Ishikawa (cell line): Measurements from ENCODE around the gene EIF2A.

Experiments used
- CEBPB ChIP-seq: IDR thresholded peaks from 2 replicates; pipeline ENCODE4 v1.6.1; 2012
- CREB1 ChIP-seq: IDR thresholded peaks from 2 replicates; pipeline ENCODE4 v1.6.1; 2012; ENCODE audit warnings: low read depth
- EGR1 ChIP-seq: IDR thresholded peaks from 2 replicates; pipeline ENCODE4 v1.6.1; 2012
- EP300 ChIP-seq: IDR thresholded peaks from 2 replicates; pipeline ENCODE4 v1.6.1; 2012; ENCODE audit warnings: borderline replicate concordance
- FOXM1 ChIP-seq: IDR thresholded peaks from 2 replicates; pipeline ENCODE4 v1.6.1; 2012; ENCODE audit warnings: low read depth, borderline replicate concordance
- MAX ChIP-seq: IDR thresholded peaks from 2 replicates; pipeline ENCODE4 v1.6.1; 2012
- NFIC ChIP-seq: IDR thresholded peaks from 2 replicates; pipeline ENCODE4 v1.6.1; 2012
- RAD21 ChIP-seq: IDR thresholded peaks from 2 replicates; pipeline ENCODE4 v1.6.1; 2012; ENCODE audit warnings: low read depth
- REST ChIP-seq: IDR thresholded peaks from 2 replicates; pipeline ENCODE4 v1.6.1; 2012; ENCODE audit warnings: low read depth, mild to moderate bottlenecking
- TAF1 ChIP-seq: IDR thresholded peaks from 2 replicates; pipeline ENCODE4 v1.6.1; 2012; ENCODE audit warnings: low read depth, mild to moderate bottlenecking
- TCF12 ChIP-seq: IDR thresholded peaks from 2 replicates; pipeline ENCODE4 v1.6.1; 2012; ENCODE audit warnings: low read depth
- TEAD4 ChIP-seq: IDR thresholded peaks from 2 replicates; pipeline ENCODE4 v1.6.1; 2012
- USF1 ChIP-seq: IDR thresholded peaks from 2 replicates; pipeline ENCODE4 v1.6.1; 2012
- YY1 ChIP-seq: IDR thresholded peaks from 2 replicates; pipeline ENCODE4 v1.6.1; 2012; ENCODE audit warnings: low read depth
- ZBTB7A ChIP-seq: IDR thresholded peaks from 2 replicates; pipeline ENCODE4 v1.6.1; 2012; ENCODE audit warnings: low read depth

EIF2A gene

GRCh38 chr3:150519026-150519425, 27.6 kb upstream of the EIF2A start:
- TF ChIP-seq YY1 (no peak), NFIC (no peak), TEAD4 (no peak), MAX (no peak), CREB1 (no peak), TAF1 (no peak), EGR1 (no peak), FOXM1 (no peak), USF1 (no peak), REST (no peak), CEBPB (no peak), EP300 (no peak), TCF12 (no peak), RAD21 (no peak), ZBTB7A (no peak)

- TF ChIP-seq USF1: no peak
- TF ChIP-seq FOXM1: no peak
- TF ChIP-seq TCF12: no peak
- no peak for TF ChIP-seq MAX
- no peak for TF ChIP-seq RAD21
- TF ChIP-seq CEBPB: no peak
- no peak for TF ChIP-seq EP300
- no peak for TF ChIP-seq EGR1
- no peak for TF ChIP-seq YY1
- TF ChIP-seq REST: no peak
- no peak for TF ChIP-seq TAF1
- no peak for TF ChIP-seq TEAD4
- no peak for TF ChIP-seq CREB1
- no peak for TF ChIP-seq NFIC
- no peak for TF ChIP-seq ZBTB7A
These were observed 26.2 kb upstream of the EIF2A start for GRCh38 chr3:150520408-150520807.

GRCh38 chr3:150521463-150521862, 25.1 kb upstream of the EIF2A start:
- TF ChIP-seq MAX (no peak), EP300 (no peak), NFIC (no peak), CEBPB (no peak), YY1 (no peak), REST (no peak), USF1 (no peak), ZBTB7A (no peak), RAD21 (no peak), FOXM1 (no peak), CREB1 (no peak), TCF12 (no peak), TEAD4 (no peak), EGR1 (no peak), TAF1 (no peak)

GRCh38 chr3:150523538-150523937, 23.0 kb upstream of the EIF2A start:
- no peak for TF ChIP-seq MAX
- no peak for TF ChIP-seq CREB1
- no peak for TF ChIP-seq EGR1
- TF ChIP-seq TCF12: no peak
- no peak for TF ChIP-seq RAD21
- TF ChIP-seq TEAD4: no peak
- TF ChIP-seq FOXM1: no peak
- no peak for TF ChIP-seq ZBTB7A
- no peak for TF ChIP-seq USF1
